ENCODE data around the gene MIF4GD.
"Not testable (repeated sequence)": the region's sequence is repeated elsewhere in the genome, so short reads cannot be mapped to it uniquely, and the experiment has no call there.

The MIF4GD gene

DNA sequence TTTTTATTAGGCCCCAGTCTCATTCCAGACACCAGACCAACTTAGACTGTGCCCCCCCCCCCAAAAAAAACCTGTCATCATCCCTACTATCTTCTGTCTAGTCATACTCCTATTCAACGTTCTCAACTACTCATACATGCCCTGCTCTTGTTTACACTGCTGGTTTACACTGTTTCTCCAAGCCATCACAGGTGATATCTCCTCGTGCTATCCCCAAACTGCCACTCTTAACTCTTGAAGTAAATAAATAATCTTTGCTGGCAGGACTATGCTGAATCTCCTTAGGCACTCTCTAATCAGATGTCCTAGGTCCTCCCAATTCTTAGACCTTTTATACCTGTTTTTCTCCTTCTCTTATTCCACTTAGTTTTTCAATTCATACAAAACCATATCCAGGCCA is 13.8 kb downstream of the MIF4GD start:
- not testable (repeated sequence) for DNase-seq

DNA sequence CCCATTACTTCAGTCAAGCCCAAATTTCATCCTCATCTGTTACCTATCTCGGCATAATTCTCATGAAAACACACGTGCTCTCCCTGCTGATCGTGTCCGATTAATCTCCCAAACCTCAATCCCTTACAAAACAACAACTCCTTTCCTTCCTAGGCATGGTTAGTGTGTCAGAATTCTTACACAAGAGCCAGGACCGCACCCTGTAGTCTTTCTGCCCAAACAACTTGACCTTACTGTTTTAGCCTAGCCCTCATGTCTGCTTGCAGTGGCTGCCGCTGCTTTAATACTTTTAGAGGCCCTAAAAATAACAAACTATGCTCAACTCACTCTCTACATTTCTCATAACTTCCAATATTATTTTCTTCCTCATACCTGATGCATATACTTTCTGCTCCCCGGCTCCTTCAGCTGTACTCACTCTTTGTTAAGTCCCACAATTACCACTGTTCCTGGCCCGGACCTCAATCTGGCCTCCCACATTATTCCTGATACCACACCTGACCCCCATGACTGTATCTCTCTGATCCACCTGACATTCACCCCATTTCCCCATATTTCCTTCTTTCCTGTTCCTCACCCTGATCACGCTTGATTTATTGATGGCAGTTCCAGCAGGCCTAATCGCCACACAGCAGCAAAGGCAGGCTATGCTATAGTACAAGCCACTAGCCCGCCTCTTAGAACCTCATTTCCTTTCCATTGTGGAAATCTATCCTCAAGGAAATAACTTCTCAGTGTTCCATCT is 14.9 kb downstream of the MIF4GD start:
- not testable (repeated sequence) for DNase-seq

DNA sequence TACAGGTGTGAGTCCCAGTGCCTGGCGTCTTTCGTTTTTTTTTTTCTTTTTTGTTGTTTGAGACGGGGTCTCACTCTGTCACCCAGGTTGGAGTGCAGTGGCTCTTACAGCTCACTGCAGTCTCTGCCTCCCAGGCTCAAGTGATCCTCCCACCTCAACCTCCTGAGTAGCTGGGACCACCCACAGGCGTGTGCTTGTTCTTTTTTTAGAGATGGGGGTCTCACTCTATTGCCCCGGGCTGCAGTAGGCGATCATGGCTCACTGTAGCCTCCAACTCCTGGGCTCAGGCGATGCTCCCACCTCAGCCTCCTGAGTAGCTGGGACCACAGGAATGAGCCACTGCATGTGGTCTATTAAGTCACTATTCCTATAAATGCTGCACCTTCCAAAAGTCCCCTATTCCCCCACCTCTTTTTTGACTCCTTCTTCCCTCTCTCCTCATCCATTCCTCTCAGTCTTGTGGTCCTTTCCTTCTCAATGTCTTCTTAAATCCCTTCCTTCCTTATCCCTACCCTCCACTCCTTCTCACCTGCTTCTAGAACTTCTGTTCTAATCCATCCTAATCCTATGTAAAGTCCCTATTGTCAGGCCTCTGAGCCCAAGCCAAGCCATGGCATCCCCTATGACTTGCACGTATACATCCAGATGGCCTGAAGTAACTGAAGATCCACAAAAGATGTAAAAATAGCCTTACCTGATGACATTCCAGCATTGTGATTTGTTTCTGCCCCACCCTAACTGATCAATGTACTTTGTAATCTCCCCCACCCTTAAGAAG is 18.8 kb downstream of the MIF4GD start:
- DNase-seq: no peak

DNA sequence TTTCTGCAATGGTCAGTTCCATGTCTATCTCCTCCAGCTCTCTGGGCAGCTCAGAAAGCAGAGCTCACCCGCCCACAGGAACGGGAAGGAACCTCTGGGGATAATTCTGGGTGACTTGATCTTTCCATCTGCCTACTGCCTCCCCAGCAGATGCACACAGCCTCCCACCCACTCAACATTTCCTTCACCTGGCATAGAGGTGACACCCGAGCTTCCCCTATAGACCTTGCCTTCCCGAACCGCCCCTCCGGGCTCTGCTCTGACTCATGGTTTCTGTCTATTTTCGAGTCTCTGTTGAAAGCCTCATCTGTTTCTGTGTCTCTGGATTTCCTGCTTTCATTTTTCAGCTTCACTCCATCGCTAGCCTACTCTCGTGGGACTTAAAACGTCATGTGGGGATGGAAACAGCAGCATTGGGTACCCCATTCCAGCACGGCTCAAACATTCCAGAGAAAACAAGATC is 21.0 kb downstream of the MIF4GD start:
- peak; percentile 88 for DNase-seq

DNA sequence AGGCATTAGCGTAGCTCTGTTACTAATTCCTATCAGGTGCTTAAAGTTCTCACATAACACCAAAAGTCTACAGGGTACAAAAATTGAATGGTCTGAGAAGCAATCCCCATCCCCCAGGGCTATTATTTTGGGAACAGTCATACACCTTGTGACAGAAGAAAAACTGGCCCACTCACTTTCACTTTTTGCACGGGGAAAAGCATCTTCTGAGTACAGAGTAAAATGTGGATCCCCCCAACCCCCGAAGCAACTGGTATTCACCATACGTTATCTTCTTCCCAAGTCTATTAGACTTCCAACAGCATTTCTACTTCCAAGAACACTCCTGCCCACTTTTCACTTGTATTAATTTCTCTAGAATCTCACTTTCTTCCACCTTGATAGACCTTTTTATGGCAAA is 21.5 kb downstream of the MIF4GD start:
- DNase-seq: no peak

DNA sequence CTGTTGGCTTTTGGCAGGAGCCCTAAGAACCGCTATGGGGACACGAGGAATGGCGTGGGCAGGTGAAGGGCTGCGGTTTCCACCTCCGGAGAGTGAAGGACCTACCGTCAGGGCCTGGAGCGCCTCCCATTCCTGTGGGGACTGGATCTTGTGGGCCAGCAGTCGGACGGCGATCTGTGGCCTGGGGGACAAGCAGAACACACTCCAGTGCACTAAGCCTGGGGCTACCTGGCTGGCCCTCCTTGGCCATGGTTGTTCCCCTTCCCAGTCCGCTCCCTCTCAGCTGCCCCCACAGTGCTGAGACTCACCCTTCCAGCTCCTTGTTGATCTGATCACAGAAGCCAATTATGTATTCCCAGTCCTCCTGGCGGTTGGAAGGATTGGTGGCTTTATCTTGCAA is 24.6 kb downstream of the MIF4GD start:
- DNase-seq: no peak

DNA sequence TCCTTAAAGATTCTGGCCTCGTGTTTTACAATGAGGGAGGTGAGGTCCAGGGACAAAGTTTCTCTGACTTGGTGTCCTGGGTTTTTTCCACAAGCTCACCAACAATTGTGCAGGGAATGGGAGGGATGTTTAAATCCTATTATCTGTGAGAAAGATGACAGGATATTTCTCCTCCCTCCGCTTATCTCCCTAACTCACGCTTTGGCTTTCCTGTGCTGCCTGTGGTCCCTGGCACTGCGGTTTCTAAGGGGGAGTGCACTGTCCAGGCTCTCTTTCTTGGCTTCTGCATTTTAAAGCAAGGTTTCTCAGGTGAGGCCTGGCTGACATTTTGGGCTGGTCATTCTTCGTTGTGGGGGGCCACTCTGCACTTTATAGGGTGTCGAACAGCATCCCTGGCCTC is 26.0 kb downstream of the MIF4GD start:
- no peak for DNase-seq

DNA sequence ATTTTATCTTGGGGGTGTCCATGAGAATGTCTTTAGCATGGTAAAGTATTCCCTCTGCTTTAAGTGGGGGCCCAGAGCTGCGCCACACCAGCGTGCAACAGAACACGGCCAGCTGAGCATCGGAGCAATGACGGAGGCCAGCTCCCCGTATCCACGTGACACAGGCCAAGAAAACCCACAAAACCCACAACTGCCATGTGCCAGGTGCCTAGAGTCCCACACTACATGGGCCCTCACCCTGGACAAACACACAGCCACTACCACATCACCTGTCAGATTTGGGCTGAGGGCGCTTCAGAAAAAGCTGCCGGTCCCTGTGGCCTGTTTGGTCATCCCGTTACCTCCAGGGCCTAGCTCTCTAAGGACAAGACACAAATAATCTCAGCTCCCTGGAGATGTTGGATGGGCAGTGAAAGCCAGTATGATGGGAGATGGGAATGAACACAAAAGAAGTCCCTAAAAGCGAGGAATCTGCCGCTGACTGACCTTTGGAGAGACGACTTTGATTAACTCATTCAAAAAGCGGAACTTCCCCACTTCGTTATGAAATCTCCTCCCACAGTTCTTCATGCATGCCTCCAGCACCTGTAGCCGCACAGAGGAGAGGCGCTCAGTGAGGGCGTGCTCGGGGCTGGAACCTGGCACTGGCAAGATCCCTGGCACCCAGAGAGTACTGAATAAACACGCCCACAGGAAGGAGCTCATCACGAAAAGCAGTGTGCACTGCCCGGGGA is 26.7 kb downstream of the MIF4GD start:
- peak in 1 of 2 experiments; percentile 31 for DNase-seq

DNA sequence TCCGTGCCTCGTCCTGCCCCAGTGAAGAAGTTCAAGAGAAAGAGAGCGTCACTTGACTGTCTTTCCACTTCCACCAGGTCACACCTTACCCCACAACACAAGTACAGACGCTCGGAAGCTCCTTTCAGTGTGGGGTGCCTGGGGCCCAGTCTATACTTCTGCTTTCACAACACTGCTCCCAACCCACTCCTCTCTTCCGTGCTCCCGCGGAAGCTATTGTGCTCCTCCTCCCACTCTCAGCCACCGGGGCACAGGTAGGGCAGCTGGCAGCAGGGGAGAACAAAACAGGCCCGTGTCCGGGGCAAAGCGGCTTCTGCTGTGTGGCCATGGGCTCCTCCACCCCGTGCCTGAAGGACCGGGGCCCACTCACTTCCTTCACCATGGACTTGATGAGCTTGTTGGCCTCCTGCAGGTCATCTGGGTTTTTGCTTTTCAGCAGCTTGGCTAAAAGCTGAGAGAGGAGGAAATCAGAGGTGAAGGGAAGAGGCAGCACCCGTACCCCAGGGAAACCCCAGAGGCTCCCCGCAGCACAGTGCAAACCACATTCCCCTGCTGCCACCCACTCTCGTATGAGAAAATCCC is 28.5 kb downstream of the MIF4GD start:
- DNase-seq: peak in 1 of 2 experiments; percentile 49

DNA sequence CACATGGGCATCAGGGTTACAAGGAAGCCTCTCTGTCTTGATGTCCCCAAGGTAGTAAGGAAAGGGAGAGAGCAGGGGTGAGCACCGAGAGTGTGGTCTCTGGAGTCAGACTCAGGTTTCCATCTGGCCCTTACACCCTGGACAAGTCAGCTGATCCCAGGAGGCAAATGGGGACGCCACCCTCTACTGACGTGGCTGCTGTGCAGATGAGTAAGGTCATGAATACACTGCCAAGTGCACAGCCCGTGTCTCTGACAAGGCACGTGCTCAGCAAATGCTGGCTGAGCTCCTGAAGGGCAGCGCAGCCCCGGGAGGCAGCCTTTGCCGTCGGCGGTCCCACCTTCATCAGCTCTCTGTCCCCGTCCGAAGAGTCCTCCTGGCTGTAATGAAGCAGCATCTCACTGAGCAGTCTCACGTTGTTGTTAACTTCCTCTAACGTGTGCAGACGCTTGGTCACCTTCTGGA is 29.0 kb downstream of the MIF4GD start:
- DNase-seq: peak in 1 of 2 experiments; percentile 43

DNA sequence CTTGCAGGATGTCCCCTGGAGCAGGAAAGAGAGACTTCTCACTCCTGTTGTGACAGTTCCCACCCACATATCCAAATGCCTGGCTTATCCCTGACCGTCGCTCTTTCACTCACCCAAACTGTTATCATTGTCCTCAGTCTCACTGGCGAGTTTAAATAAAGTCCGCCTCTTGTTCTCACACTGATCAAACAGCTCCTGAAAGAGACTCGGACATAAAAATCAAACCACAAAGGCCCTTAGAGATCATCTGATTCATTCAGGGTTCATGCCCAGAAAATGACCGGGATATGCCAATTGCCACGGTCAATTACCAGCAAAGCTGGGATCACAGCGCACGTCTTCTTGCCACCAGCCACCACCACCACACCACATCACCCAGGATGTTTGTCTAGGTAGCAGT is 29.5 kb downstream of the MIF4GD start:
- DNase-seq: no peak

DNA sequence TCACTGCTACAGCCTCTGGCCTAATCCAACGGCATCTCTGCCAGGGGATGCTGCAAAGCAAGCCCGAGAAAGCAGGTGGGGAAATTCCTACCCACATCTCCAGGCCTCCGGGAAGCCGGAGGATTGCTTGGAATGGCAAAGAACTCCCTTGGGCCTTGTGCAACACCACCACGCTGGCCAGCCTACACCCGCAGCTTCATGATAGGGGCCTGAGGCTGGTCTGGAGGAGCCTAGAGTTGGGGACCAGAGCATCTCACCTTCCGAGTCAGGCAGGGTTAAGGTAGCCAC is 29.9 kb downstream of the MIF4GD start:
- DNase-seq: no peak

DNA sequence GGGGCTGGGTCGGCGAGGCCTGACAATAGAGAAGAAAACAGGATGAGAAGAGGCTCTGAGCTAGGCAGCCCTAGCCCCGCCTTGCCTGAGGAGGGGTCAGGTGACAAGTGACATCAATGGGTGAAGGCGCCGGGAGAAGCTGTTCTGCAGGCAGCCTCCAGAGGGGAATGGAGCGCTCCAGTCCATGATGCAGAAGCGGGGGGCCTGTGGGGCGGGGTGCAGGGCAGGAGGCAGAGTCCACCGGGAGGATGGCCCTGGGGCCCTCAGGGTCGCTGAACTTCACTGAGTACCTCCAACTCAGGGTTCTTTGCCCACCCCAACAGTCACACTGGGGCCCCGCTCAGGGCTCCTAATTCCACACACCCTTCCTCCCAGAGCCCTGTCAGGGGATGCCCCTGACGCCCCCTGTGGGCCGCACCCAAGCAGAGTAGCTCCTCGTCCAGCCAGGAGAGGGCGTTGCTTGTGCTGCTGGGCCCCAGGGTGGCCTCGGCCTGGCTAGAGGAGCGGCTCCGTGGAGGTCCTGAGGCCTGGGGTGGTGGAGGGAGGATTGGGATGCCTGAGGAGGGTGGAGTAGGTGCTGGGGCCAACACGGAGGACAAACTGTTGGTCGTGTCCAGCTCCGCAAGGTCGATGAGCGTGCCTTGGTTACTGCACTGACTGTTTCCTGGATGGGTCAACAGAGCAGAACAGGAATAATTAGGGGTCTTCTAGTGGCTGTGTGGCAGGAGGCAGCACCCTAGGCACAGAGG is 30.5 kb downstream of the MIF4GD start:
- DNase-seq: peak; percentile 70 to 78

DNA sequence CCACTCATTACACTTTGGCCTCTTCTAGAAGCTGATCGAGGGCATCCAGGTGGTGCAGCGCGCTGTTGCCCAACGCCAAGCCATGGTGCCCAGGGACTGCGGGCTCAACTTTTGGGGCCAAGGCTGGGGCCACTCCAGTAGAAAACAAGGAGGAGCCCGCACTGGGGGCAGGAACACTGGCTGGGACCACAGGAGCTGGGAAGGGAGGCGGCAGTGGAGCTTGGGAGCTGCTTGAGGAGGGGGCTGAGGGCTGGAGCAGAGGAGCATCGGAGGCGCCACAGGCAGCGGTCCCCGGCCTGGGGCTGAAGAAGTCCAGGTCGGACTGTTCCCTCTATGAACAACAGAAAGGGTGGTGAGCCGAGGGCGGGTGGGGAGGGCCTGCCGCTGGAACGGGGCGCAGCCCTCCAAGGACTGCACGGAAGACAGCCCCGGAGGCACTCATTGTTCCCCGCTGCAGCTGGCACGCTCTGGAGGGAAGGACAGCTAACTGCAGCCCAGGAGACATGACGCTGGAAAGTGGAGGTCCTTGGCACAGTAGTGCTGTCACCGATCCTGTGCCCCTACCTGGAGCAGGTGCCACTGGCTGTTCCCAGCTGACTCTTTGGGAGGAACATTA is 31.1 kb downstream of the MIF4GD start:
- DNase-seq: no peak

DNA sequence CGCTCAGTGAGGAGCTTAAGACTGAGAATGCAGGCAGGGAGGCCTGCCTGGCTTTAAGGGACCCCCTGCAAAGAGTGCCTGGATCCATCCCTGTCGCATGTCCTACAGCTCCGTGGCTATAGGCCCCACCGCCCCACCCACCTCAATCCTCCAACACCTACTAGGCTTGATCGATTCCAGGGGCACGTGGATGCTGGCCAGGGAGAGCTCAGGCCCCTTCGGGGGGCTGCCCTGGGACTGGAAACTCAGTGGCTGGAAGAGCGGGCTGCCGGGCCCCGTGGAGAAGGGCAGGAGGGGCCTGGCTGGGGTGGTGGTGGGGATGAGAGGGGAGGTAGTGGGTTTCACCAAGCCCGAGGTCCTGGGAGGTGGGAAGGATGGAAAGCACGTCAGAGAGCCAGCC is 31.8 kb downstream of the MIF4GD start:
- no peak for DNase-seq

DNA sequence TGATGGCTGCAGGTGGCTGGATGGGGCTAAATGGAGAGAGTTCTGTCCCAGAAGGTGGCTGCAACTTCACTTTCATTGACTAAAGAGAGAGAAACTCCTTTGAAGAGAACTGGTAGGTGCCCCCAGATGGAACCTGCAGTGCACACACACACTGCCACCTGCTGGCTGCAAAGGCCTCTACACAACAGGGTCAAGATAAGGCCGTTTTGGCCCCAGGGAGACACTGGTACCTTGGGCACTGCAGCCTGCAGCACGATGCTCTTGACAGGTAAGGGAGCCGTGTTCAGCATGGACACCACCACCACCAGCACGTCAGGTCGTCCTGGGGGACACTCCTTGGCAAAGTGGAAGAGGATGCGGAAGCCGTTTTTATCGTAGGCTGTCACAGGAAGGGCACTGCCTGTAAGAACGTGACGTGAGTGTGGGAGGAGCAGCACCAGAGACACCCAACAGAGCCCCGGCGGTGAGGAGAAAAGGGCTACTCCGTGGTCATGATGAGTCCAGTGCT is 32.3 kb downstream of the MIF4GD start:
- peak; percentile 70 to 76 for DNase-seq

DNA sequence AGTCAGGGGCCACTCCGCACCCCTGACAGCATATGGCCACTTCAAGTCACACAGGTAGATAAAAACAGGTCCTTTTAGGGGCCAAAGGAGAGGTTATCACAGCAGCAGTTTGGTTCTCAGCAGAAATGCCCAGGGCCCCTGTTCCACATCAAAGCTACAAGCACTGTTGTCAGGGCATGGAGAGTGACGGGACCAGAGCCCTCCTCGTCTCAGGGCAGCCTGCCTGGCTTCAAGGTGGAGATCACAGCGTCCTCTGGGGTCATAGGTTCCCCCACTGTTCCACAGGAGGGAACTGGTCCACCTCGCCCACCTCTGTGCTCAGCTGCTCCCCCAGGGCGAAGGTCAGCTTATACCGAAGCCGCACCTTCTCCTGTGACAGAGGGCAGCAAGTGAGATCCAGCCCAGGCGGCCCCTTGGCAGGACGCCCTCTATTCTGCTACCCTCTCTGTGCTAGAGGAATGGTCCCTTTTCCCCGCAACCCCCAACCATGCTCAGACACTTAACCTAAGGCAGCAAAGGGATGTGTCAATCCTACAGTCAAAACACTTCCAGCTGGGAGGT is 32.9 kb downstream of the MIF4GD start:
- DNase-seq: peak in 1 of 2 experiments; percentile 25

DNA sequence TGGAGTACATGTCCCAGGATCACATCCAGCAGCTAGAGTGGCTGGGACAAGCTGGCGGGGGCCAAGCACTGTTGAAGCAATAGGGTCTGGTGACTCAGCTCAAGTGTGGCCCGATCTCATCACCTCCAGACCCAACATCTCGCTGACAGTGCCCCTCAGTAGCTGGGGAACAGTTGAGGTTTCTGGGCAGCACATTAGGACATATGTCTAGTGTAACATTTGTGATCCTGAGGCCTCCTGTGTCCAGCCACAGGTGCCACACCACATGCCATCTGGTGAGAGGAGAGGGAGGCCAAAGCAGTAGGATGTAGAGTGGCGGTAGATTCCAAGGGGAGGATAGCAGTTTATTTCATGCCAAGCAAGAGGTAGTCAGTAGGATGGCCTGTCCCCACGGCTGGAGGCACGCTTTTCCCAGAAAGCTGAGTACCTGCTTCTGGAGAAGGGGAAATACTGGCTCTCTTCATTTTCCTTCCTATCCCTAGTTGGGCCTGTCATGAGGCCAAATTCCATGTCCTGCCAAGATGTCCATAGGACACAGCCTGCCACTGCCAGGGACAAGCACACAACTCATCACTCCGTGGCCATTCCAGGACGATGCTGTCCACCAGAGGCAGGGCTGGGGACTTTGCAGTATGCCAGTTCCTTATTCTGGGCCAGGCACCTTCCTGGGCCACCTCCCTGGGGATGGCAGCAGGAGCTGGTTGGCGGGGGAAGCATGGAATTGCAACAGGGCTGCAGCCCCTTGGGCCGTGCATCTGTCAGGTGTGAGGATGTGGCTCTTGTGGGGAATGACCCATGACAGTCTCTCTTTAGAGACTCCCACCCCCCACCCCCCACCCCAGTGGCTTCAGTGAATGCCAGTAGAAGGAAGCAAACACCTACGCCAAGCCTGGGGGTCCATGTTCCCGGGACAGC is 33.7 kb downstream of the MIF4GD start:
- no peak for DNase-seq

DNA sequence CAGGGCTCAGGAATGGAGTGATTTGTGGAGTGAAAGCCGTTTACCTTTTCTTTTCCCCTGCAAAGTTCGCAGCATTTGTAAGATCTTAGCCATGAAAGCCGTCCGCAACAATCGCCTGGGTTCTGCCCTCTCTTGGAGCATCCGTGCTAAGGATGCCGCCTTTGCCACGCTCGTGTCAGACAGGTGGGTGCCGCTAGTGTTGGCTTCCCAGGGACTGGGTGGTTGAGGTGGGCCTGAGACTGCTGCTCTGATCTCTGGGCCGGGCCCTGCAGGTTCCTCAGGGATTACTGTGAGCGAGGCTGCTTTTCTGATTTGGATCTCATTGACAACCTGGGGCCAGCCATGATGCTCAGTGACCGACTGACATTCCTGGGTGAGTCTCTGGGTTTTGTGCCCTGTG is 38.2 kb downstream of the MIF4GD start:
- DNase-seq: no peak

DNA sequence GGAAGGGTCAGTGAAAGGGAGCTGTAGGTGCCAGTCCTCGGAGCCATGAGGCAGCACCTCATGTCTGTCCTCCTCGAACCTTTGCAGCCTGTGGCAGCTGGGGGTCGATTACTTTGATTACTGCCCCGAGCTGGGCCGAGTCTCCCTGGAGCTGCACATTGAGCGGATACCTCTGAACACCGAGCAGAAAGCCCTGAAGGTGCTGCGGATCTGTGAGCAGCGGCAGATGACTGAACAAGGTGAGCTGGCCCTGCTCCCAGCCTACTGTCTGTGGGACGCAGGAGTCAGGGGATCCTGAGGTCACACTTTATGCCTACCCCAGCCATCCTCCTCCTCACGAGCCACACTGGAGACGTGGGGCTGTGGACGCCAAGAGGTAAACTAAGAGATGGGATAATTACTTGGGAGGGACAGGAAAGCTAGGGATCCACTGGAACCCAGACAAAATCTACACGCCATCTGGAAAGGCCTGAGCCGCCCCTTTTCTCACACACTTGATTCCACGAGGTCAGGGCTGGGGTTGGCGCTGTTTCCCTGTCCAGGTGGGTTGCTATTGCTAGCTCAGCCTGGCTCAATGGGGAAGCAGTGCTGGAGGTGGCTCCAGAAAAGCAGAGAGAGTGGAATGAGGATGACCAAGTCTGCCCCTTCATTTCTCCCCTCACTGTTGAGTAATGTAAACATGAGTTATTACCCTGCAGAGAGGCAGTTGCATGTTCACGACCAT is 39.1 kb downstream of the MIF4GD start:
- DNase-seq: no peak

All from activated T-cell treated with anti-CD3 and anti-CD28 coated beads, Interleukin-2, amount 50 U/mL, for 48 hours (primary cell).